ENCODE measurements around the gene LANCL1.

Gene LANCL1

DNA sequence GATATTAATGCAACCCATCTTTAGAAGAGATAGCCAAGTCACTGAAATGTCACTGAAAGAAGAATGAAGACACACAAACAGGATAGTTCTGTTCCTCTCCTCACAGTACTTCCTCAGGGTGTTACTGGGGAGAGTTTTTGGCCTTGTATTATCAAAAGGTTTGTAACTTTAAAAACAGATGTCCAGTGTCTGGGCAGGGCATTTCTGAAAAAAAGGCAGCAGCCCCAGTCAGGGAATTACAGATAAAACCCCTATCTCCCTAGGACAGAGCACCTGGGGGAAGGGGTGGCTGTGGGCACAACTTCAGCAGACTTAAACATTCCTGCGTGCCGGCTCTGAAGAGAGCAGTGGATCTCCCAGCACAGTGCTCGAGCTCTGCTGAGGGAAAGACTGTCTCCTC lies 30.8 kb downstream of the LANCL1 start:
- DNase-seq (ENCODE audit: low read depth), result no peak
- H3K4me3 ChIP-seq (ENCODE audit: low read depth, low read length), result no peak overlapping the region
- TF ChIP-seq, protein P1, sequence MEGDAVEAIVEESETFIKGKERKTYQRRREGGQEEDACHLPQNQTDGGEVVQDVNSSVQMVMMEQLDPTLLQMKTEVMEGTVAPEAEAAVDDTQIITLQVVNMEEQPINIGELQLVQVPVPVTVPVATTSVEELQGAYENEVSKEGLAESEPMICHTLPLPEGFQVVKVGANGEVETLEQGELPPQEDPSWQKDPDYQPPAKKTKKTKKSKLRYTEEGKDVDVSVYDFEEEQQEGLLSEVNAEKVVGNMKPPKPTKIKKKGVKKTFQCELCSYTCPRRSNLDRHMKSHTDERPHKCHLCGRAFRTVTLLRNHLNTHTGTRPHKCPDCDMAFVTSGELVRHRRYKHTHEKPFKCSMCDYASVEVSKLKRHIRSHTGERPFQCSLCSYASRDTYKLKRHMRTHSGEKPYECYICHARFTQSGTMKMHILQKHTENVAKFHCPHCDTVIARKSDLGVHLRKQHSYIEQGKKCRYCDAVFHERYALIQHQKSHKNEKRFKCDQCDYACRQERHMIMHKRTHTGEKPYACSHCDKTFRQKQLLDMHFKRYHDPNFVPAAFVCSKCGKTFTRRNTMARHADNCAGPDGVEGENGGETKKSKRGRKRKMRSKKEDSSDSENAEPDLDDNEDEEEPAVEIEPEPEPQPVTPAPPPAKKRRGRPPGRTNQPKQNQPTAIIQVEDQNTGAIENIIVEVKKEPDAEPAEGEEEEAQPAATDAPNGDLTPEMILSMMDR (IDR thresholded peaks at IDR 0.05; ENCODE audit: low read depth, low read length, missing control alignments), result no peak

DNA sequence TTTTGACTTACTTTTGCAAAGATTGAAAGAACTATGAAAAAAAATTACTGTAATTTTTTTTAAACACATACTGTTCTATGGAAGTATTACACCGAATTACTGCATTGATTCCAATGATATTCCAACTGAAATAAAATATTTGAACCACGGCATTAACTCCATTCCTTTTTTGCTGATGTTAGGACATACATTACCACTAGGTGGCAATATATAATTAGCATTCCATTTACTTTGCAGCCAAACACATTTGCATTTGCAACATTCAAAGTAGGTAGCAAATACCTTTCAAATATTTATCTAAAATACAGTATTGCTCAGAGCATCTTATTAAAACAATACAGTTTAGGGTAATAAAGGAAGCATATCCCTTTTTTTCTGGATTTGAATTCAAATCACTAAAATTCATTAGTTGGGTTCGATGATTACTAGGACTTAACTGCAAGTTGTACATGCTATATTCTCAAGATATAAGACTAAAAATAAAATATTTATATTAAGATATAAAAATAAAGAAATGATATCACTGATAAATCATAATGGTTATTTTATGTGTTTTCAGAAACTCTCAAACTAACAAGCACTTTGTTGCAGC lies 31.3 kb downstream of the LANCL1 start:
- no peak for DNase-seq (ENCODE audit: low read depth)

DNA sequence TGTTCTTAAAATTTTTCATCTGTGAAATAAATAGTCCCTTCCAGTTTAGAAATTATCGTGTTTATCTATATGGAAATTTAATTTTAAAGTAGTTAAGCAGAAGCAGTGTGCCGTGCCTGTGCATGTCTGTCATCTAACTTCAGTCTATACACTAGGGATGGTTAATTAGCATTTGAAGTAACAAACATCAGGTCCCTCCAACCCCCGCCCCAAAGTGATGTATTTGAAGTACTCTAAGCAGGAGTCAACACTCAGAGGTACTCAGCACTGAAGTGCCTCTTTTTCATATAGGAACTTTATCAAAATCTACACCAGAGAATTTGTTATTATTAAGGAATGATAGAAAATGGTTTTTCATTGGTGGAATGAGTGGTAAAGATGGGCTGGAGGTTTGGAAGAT lies 33.0 kb downstream of the LANCL1 start:
- H3K4me3 ChIP-seq (ENCODE audit: low read depth, low read length), result no peak overlapping the region
- no peak for DNase-seq (ENCODE audit: low read depth)
- TF ChIP-seq, protein P1 (IDR thresholded peaks at IDR 0.05; ENCODE audit: low read depth, low read length, missing control alignments), result no peak

More for the DNA sequence above, 31.3 kb downstream of the LANCL1 start:
- TF ChIP-seq, protein P1 (IDR thresholded peaks at IDR 0.05; ENCODE audit: low read depth, low read length, missing control alignments), result peak; percentile 43
- H3K4me3 ChIP-seq (ENCODE audit: low read depth, low read length), result no peak overlapping the region

DNA sequence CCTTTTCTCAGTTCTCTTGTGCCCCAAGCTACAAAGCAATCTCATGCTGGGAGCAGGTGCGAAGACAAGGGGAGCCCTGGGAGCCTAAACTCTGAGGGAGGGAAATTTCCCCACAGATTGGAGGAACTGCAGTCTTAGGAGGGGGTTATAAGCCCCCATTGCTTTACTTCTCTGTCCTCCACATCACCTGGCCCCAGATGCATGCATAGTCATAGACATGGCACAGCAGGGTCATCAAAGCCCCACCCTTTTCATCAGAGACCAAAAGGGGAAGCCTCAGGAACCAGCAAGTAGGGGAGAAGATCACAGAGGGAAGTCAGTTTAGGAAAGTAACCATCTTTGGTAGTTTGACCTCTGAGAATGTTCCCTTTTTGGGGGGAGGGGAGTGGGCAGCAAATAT lies 33.7 kb downstream of the LANCL1 start:
- TF ChIP-seq, protein P1 (IDR thresholded peaks at IDR 0.05; ENCODE audit: low read depth, low read length, missing control alignments), result no peak

DNA sequence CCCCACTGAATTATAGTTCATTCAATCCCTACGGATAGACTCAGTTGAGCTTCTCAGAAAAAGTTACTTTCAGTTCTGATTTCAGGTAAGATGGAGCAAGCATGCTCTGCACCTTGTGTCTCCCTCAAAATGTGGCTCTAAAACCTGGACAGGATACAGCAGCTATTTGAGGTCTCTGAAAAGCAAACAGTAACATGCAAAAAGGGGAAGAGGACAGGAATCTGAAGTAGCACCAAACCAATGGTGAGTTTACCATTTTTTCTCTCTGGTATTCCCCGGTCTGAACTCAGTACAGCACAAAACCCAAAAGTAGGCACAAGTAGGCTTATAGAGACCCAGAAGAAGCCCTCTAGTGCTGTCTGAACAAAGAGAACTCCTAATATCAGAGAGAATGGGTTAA lies 34.1 kb downstream of the LANCL1 start:
- DNase-seq (ENCODE audit: low read depth), result no peak
- TF ChIP-seq, protein P1 (IDR thresholded peaks at IDR 0.05; ENCODE audit: low read depth, low read length, missing control alignments), result no peak
- no peak overlapping the region for H3K4me3 ChIP-seq (ENCODE audit: low read depth, low read length)

More for the DNA sequence above, 33.7 kb downstream of the LANCL1 start:
- DNase-seq (ENCODE audit: low read depth), result no peak
- no peak overlapping the region for H3K4me3 ChIP-seq (ENCODE audit: low read depth, low read length)

DNA sequence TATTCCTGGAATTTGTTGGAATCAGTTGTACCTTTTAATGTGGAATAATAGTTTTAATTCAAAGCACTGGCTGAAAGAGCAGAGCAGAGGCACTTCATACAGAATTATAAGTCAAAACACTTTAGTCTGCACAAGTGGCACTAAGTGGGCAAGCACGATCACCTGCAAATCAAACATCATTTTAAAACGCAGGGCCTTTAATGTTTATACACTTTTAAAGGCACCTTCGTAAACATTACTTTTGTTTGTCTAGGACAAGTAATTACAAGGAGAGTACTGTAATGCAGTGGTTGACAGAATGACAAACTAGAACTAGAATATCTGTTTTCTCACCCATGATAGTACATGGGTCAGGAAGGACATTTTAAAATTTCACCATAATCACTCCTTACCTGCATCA lies 36.4 kb downstream of the LANCL1 start:
- TF ChIP-seq, protein P1 (IDR thresholded peaks at IDR 0.05; ENCODE audit: low read depth, low read length, missing control alignments), result no peak
- no peak overlapping the region for H3K4me3 ChIP-seq (ENCODE audit: low read depth, low read length)
- DNase-seq (ENCODE audit: low read depth), result no peak

DNA sequence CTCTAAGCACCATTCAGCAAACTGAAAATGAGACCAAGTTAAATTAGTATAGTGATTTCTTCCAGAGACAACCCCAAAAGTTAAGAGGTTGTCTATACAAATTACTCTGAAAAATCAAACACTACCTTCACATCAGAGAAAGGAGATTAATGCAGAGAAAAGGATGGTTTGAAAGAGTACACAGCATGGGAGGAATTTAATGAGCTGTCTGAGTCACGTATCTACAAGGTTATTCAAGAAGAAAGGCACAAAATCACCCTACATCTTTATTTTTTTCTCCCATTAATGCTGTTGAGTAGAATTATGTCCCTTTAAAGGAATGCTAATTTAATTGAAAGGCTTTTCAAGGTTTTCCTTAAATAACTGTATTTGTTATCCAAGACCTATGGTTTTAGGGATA lies 41.1 kb downstream of the LANCL1 start:
- no peak overlapping the region for H3K4me3 ChIP-seq (ENCODE audit: low read depth, low read length)
- no peak for DNase-seq (ENCODE audit: low read depth)
- TF ChIP-seq, protein P1 (IDR thresholded peaks at IDR 0.05; ENCODE audit: low read depth, low read length, missing control alignments), result no peak
